Measurements from ENCODE around the gene OAS3. TPM values are rescaled to one million over a fixed set of nuclear protein-coding genes. Genes with fewer than 3 reads are reported as not detected.
"Not testable (repeated sequence)": the region's sequence is repeated elsewhere in the genome, so short reads cannot be mapped to it uniquely, and the experiment has no call there.

Gene OAS3
- total and polyA plus RNA-seq, 10 donors = 5.0 to 54.5 (median 28.8) TPM

DNA sequence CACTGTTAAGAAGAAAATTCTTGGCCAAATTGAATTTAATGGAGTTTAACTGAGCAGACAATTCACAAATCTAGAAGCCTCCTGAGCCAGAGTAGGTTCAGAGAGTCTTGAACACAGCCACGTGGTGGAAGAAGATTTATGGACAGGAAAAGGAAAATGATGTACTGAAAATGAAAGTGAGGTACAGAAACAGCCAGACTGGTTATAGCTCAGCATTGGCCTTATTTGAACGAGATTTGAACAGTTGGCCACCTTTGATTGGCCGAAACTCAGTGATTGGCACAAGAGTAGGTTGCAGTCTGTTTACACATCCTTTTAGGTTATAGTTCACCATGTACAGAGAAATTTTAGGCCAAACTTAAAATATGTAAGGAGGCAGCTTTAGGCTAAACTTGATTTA lies 50.0 kb downstream of the OAS3 start:
- intact Hi-C loops (cut with DNase I; ENCODE audit: low total_unique reads) = no loop called here
- TF ChIP-seq, protein P1, sequence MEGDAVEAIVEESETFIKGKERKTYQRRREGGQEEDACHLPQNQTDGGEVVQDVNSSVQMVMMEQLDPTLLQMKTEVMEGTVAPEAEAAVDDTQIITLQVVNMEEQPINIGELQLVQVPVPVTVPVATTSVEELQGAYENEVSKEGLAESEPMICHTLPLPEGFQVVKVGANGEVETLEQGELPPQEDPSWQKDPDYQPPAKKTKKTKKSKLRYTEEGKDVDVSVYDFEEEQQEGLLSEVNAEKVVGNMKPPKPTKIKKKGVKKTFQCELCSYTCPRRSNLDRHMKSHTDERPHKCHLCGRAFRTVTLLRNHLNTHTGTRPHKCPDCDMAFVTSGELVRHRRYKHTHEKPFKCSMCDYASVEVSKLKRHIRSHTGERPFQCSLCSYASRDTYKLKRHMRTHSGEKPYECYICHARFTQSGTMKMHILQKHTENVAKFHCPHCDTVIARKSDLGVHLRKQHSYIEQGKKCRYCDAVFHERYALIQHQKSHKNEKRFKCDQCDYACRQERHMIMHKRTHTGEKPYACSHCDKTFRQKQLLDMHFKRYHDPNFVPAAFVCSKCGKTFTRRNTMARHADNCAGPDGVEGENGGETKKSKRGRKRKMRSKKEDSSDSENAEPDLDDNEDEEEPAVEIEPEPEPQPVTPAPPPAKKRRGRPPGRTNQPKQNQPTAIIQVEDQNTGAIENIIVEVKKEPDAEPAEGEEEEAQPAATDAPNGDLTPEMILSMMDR (IDR thresholded peaks at IDR 0.05 in 8 of 11, conservative IDR thresholded peaks at IDR 0.05 in 3 of 11) = no peak
- no peak for TF ChIP-seq POLR2A (IDR thresholded peaks at IDR 0.05)
- TF ChIP-seq POLR2AphosphoS5 (IDR thresholded peaks at IDR 0.05) = no peak
- H3K4me1 ChIP-seq = peaks cover 0 to 47% (median 9%) of the 10 kb centered on the region in 6 donors
- H3K4me3 ChIP-seq = no peak overlapping the region
- no peak for DNase-seq
- peaks cover 2 to 87% (median 38%) of the 10 kb centered on the region in 6 donors for H3K36me3 ChIP-seq
- peaks cover 0 to 14% (median 10%) of the 10 kb centered on the region in 8 donors for H3K9me3 ChIP-seq
- H3K27me3 ChIP-seq (replicated peaks in 1 of 7) = no peaks in the 10 kb centered on the region
- WGBS, 5 donors = 23 to 42% (median 29%) methylated on average over 3 of the region's 3 CpGs
- H3K27ac ChIP-seq = peak overlapping the region in 4 of 8 donors; percentile 4 to 31 (median 22)

DNA sequence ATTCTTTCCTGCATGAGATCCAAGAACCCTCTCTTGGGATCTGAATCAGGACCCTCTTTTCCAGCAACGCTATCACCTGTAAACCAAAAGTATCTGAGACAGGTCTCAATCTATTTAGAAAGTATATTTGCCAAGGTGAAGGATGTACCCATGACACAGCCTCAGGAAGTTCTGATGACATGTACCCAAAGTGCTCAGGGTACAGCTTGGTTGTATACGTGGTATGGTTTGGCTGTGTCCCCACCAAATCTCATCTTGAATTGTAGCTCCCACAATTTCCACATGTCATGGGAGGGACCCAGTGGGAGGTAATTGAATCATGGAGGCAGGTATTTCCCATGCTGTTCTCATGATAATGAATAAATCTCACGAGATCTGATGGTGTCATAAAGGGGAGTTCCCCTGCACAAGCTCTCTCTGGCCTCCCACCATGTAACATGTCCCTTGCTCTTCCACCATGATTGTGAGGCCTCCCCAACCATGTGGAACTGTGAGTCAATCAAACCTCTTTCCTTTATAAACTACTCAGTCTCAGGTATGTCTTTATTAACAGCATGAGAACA lies 50.6 kb downstream of the OAS3 start:
- H3K4me3 ChIP-seq; H3K27me3 ChIP-seq (replicated peaks in 1 of 7); DNase-seq; intact Hi-C loops (cut with DNase I; ENCODE audit: low total_unique reads): not testable (repeated sequence)
- Histone ChIP-seq H3K36me3 (peaks cover 2 to 85% (median 40%) of the 10 kb centered on the region in 6 donors), H3K4me1 (peaks cover 0 to 46% (median 9%) of the 10 kb centered on the region in 6 donors), H3K27ac (peak overlapping the region in 4 of 8 donors; percentile 4 to 31 (median 22)), H3K9me3 (peaks cover 0 to 13% (median 10%) of the 10 kb centered on the region in 8 donors)
- WGBS, 5 donors = 83 to 93% (median 89%) methylated on average over 3 of the region's 3 CpGs

DNA sequence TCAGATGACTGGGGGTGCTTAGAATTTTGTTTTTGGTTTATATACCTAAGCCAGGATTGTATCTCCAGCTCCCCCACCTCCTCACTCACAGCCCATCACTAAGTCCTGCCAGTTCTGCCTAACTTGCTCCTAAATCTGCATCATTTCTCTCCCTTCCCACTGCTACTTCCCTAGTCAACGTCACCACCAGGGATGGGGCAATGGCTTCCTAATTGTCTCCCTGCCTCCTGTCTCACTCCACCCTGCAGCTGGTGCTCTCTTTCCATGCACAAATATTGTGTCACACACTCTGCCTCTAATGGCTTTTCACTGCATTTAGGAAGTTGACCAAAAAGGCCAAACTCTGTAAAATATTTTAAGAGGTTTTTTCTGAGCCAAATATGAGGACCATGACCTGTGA lies 51.5 kb downstream of the OAS3 start:
- Histone ChIP-seq H3K36me3 (peaks cover 2 to 85% (median 40%) of the 10 kb centered on the region in 6 donors), H3K27ac (peak overlapping the region in 1 of 8 donors; percentile 41), H3K4me3 (no peak overlapping the region), H3K27me3 (replicated peaks in 1 of 7) (no peaks in the 10 kb centered on the region), H3K9me3 (peaks cover 0 to 6% (median 3%) of the 10 kb centered on the region in 8 donors), H3K4me1 (peaks cover 0 to 46% (median 9%) of the 10 kb centered on the region in 6 donors)
- no peak for DNase-seq
- WGBS, 5 donors = 39 to 79% (median 50%) methylated on average over 1 of the region's 1 CpG
- TF ChIP-seq POLR2AphosphoS5 (IDR thresholded peaks at IDR 0.05) (no peak), POLR2A (IDR thresholded peaks at IDR 0.05) (no peak)
- TF ChIP-seq, protein P1 (IDR thresholded peaks at IDR 0.05 in 8 of 11, conservative IDR thresholded peaks at IDR 0.05 in 3 of 11) = no peak
- intact Hi-C loops (cut with DNase I; ENCODE audit: low total_unique reads) = no loop called here

DNA sequence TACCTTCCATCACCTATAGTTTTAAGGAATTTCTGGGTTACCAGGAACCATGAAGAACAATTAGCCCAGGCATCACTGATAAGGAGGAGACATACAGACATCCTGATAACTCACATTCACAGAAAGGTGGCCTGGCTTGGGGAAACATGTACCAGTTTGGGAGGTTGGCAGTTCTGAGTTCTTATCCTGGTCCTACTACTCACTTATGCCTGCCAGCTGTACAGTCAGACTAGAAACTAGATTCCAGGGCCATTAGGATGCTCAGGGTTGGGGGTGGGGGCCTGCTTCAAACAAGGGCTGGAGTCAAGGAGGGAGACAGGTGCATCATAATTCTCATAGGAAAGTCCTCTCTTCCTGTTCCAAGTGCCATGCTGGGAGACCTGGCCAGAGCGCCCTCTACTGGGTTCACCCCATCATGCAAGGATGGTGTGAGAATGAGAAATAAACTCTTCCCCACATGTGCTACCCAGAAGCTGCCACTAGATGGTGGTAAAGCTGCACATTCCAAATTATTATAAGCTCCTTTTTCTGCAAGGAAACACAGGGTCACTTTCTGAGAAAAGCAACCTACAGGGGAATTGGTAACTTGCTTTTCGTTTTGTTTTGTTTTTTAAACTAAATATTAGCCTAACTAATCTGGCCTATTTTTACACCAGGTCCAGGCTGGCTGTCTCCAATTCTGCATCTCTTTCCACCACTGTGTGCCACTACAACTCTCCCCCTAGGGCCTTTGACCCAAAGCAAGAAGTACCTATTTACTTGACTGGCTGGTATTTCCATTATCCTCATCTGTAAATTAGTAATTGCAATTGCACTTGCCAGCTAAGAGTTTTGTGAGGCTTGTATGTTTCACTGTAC lies 54.5 kb downstream of the OAS3 start:
- H3K27me3 ChIP-seq (replicated peaks in 1 of 7) = no peaks in the 10 kb centered on the region
- no peaks in the 10 kb centered on the region for H3K9me3 ChIP-seq
- no peak overlapping the region for H3K4me3 ChIP-seq
- peaks cover 0 to 23% (median 8%) of the 10 kb centered on the region in 6 donors for H3K4me1 ChIP-seq
- H3K36me3 ChIP-seq = peaks cover 2 to 95% (median 55%) of the 10 kb centered on the region in 6 donors
- no peak for DNase-seq
- peak in 1 of 3 donors; percentile 16 for TF ChIP-seq POLR2AphosphoS5 (IDR thresholded peaks at IDR 0.05)
- no peak for TF ChIP-seq POLR2A (IDR thresholded peaks at IDR 0.05)
- TF ChIP-seq, protein P1 (IDR thresholded peaks at IDR 0.05 in 8 of 11, conservative IDR thresholded peaks at IDR 0.05 in 3 of 11) = peak; percentile 55 to 94 (median 87)
- WGBS, 5 donors = 6 to 32% (median 30%) methylated on average over 2 of the region's 2 CpGs
- H3K27ac ChIP-seq = peak overlapping the region in 1 of 8 donors; percentile 12
- intact Hi-C loops (cut with DNase I; ENCODE audit: low total_unique reads) = loop anchor here (2.0 kb wide), 1 partner anchor 38 kb away; no protein-coding TSS in a partner anchor

All from spleen (tissue), 11 donors.